GM18868 (cell line): ENCODE results near the gene C9orf50.
A peak's percentile ranks its signal among the peaks of the same experiment; 100 is the strongest.

ENCODE experiments used
- ATAC-seq: cut with Tn5 transposase; IDR thresholded peaks from one replicate; pipeline ENCODE4 v1.9.1; 2021; ENCODE audit warnings: mild to moderate bottlenecking, moderate library complexity; ENCODE audit not compliant: unreplicated experiment

Gene C9orf50

GRCh38 chr9:129632460-129632859, 11.6 kb upstream of the C9orf50 start:
- no peak for ATAC-seq

- ATAC-seq: no peak
Measured at GRCh38 chr9:129631674-129632129, 10.8 kb upstream of the C9orf50 start.

- no peak for ATAC-seq
Measured at GRCh38 chr9:129630967-129631673, 10.2 kb upstream of the C9orf50 start.

GRCh38 chr9:129629251-129629820, 8.4 kb upstream of the C9orf50 start:
- ATAC-seq: no peak

- ATAC-seq: no peak
Measured at GRCh38 chr9:129628709-129629108, 7.8 kb upstream of the C9orf50 start.

- ATAC-seq: no peak
Measured at GRCh38 chr9:129627556-129628440, 6.9 kb upstream of the C9orf50 start.

- ATAC-seq: peak; percentile 22
Measured at GRCh38 chr9:129626625-129627284, 5.9 kb upstream of the C9orf50 start.

GRCh38 chr9:129626079-129626624, 5.3 kb upstream of the C9orf50 start, which contains the start of gene NTMT1:
Gene NTMT1, plus strand, starts transcription at chr9:129626163. Its CDS starts 6,541 bp downstream, at chr9:129632704.
- peak; percentile 69 for ATAC-seq

GRCh38 chr9:129624947-129625346, 4.0 kb upstream of the C9orf50 start:
- no peak for ATAC-seq

- no peak for ATAC-seq
Measured at GRCh38 chr9:129624168-129624759, 3.4 kb upstream of the C9orf50 start.

- ATAC-seq: no peak
Measured at GRCh38 chr9:129623331-129623730, 2.4 kb upstream of the C9orf50 start.

- no peak for ATAC-seq
Measured at GRCh38 chr9:129619787-129620668, 873 bp downstream of the C9orf50 start.

GRCh38 chr9:129617167-129617566, 3.7 kb downstream of the C9orf50 start:
- no peak for ATAC-seq

- ATAC-seq: no peak
Measured at GRCh38 chr9:129615407-129616285, 5.3 kb downstream of the C9orf50 start.

- no peak for ATAC-seq
Measured at GRCh38 chr9:129614932-129615331, 6.0 kb downstream of the C9orf50 start.

- no peak for ATAC-seq
Measured at GRCh38 chr9:129613520-129614175, 7.3 kb downstream of the C9orf50 start.

- no peak for ATAC-seq
Measured at GRCh38 chr9:129612815-129613519, 7.9 kb downstream of the C9orf50 start.
